Effector CD4-positive, alpha-beta T cell (primary cell): ENCODE measurements around the gene TUFT1.
"Not testable (repeated sequence)": the region's sequence is repeated elsewhere in the genome, so short reads cannot be mapped to it uniquely, and the experiment has no call there.

ENCODE experiments used
- DNase-seq: peaks from one replicate; pipeline ENCODE4 v3.0.0-alpha.2; 2020

Gene TUFT1

GRCh38 chr1:151581921-151582320 lies 41.8 kb downstream of the TUFT1 start:
- no peak for DNase-seq

GRCh38 chr1:151583796-151584195 lies 43.7 kb downstream of the TUFT1 start:
- no peak for DNase-seq

GRCh38 chr1:151584278-151584677 lies 44.2 kb downstream of the TUFT1 start:
- no peak for DNase-seq

- DNase-seq = no peak
Observed at GRCh38 chr1:151584780-151585179, 44.7 kb downstream of the TUFT1 start.

- no peak for DNase-seq
Observed at GRCh38 chr1:151585622-151586021, 45.5 kb downstream of the TUFT1 start.

- DNase-seq = no peak
Observed at GRCh38 chr1:151590961-151591360, 50.9 kb downstream of the TUFT1 start.

GRCh38 chr1:151593730-151594129 lies 53.6 kb downstream of the TUFT1 start:
- no peak for DNase-seq

- peak; percentile 84 for DNase-seq
Observed at GRCh38 chr1:151594143-151594625, 54.1 kb downstream of the TUFT1 start.

GRCh38 chr1:151596166-151596953 lies 56.3 kb downstream of the TUFT1 start:
- no peak for DNase-seq

- DNase-seq = not testable (repeated sequence)
Observed at GRCh38 chr1:151602550-151602949, 62.4 kb downstream of the TUFT1 start.

GRCh38 chr1:151604291-151604690 lies 64.2 kb downstream of the TUFT1 start:
- no peak for DNase-seq

GRCh38 chr1:151606384-151606783 lies 66.3 kb downstream of the TUFT1 start:
- DNase-seq = no peak

- DNase-seq = no peak
Observed at GRCh38 chr1:151606857-151607256, 66.7 kb downstream of the TUFT1 start.

- DNase-seq = no peak
Observed at GRCh38 chr1:151610142-151610541, 70.0 kb downstream of the TUFT1 start.

GRCh38 chr1:151611288-151611790 lies 71.2 kb downstream of the TUFT1 start:
- DNase-seq = no peak

- DNase-seq = peak; percentile 86
Observed at GRCh38 chr1:151611832-151612500, 71.9 kb downstream of the TUFT1 start, which contains the start of gene SNX27. TSS of gene SNX27 (plus strand) at chr1:151612050. CDS start at chr1:151612202, 152 bp downstream.

- no peak for DNase-seq
Observed at GRCh38 chr1:151612501-151613281, 72.6 kb downstream of the TUFT1 start.

- no peak for DNase-seq
Observed at GRCh38 chr1:151613282-151613780, 73.2 kb downstream of the TUFT1 start.

- no peak for DNase-seq
Observed at GRCh38 chr1:151615711-151616504, 75.8 kb downstream of the TUFT1 start.

GRCh38 chr1:151616505-151616849 lies 76.4 kb downstream of the TUFT1 start:
- no peak for DNase-seq

- DNase-seq = no peak
Observed at GRCh38 chr1:151618003-151618402, 77.9 kb downstream of the TUFT1 start.

- DNase-seq = no peak
Observed at GRCh38 chr1:151618470-151618869, 78.4 kb downstream of the TUFT1 start.
